ENCODE measurements around the gene EPO.

- TF ChIP-seq CTCF (IDR thresholded peaks at IDR 0.05 in 2 of 3, conservative IDR thresholded peaks at IDR 0.05 in 1 of 3; ENCODE audit: borderline replicate concordance in 1 of 3, insufficient read depth in 1 of 3, low read depth in 2 of 3, low read length in 2 of 3) (no peak), POLR2A (IDR thresholded peaks at IDR 0.05; ENCODE audit: borderline replicate concordance, extremely low read depth, insufficient read depth, insufficient read length) (no peak), ZNF274 (IDR thresholded peaks at IDR 0.05; ENCODE audit: low read depth, low read length) (no peak), POLR2AphosphoS5 (IDR thresholded peaks at IDR 0.05; ENCODE audit: low read depth, low read length) (no peak), CEBPB (IDR thresholded peaks at IDR 0.05; ENCODE audit: low read depth) (no peak)
These were observed 34.0 kb upstream of the EPO start for GRCh38 chr7:100686201-100686821.
